Activated CD8-positive, alpha-beta memory T cell treated with anti-CD3 and anti-CD28 coated beads, Interleukin-2, amount 50 U/mL, for 48 hours (primary cell): ENCODE results near the gene C4orf50.
A peak's percentile ranks its signal among the peaks of the same experiment; 100 is the strongest.
"Not testable (repeated sequence)": the region's sequence is repeated elsewhere in the genome, so short reads cannot be mapped to it uniquely, and the experiment has no call there.

Experiments
- DNase-seq: peaks from one replicate; pipeline ENCODE4 v3.0.0-alpha.2; 2020

C4orf50 gene

DNA sequence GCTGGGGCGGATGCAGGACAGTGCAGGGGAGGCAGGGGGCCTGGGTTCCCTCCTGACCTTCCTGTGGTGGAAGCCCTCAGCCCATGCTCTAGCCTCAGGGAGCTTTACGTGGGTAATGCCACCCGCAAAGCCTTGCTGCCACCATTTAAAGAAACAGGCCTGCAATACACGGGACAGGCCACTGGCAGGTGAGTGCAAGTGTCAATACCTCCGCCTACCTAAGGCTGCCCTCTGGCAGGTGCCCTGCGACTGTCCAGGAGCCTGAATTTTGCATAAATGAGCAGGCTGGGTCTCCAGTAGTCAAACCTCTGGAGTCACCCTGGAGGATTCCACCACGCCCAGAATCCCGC, 131.2 kb downstream of the C4orf50 start:
- DNase-seq: no peak

DNA sequence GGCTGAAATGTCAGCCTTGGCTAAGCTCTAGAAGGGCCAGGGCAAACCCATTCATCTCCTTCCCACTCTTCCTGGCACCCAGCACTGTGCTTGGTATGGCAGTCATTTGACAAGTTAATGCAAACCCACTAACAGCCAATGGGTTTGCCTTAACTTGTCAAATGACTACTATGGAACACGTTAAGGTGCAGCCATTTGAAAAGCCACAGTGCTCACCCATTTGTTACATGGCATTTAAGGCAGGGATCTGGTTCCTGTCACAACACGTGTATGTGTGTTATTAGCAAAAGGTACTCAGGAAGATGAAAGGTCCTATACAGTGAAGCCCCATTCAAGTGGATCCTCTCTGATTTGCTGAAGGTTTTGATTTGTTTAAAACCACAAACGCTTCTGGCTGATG, 132.5 kb downstream of the C4orf50 start:
- DNase-seq: no peak

GRCh38 chr4:5884796-5885195, 133.4 kb downstream of the C4orf50 start:
- DNase-seq: no peak

- DNase-seq: no peak
Observed at GRCh38 chr4:5883916-5884315, 134.3 kb downstream of the C4orf50 start.

- no peak for DNase-seq
Observed at GRCh38 chr4:5882947-5883346, 135.3 kb downstream of the C4orf50 start.

GRCh38 chr4:5881340-5881739, 136.9 kb downstream of the C4orf50 start:
- no peak for DNase-seq

GRCh38 chr4:5878359-5878758, 139.9 kb downstream of the C4orf50 start:
- DNase-seq: no peak

DNA sequence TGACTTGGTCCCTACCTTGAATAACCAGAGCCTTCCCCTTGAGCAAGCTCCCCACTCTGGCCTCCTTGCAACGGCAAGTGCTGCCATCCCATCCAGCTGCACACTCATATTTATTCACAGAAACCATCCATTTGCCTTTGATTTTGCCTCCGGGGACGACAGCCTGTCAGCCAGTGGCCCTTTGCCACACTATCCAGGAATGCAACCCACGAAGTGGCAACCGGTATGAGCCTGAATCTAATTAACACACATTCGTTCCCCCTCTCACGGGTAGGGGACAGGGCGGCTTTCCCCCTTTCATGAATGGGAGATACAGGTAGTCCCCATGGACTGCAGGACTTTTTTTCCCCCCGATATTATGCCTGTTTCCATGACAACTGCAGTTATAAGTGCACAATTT, 140.8 kb downstream of the C4orf50 start:
- no peak for DNase-seq

DNA sequence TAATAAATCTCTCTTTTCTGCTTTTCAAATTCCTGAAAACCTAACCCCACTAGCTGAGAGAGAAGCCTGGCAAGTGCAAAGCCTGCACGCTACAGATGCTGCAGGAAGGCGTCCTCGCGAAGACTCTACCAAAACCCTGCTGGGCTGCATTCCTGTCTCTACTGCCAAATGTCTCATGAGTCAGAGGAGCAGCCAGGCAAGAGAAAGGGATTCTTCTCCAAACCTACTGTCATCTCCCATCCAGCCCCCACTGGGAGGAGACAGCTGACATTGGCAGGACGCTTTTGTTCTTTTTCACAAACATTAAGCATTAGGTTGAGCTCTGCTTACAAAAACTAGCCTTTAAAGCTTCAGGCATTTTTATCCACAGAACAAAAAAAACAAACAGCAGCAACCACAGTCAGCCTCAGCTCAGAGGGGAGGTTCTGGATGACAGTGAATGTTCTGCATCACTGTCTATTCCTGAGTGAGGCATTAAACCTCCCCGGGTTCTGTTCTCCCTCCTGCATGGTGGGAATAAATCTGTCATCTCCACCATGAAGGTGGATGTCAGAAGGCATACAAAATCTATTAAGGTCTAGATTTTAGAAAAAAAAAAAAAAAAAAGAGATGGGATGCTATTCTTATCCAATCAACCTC, 143.3 kb downstream of the C4orf50 start:
- DNase-seq: no peak

GRCh38 chr4:5870701-5871100, 147.5 kb downstream of the C4orf50 start:
- DNase-seq: no peak

- DNase-seq: no peak
Observed at GRCh38 chr4:5869966-5870619, 148.1 kb downstream of the C4orf50 start.

- no peak for DNase-seq
Observed at GRCh38 chr4:5867866-5868265, 150.4 kb downstream of the C4orf50 start.

DNA sequence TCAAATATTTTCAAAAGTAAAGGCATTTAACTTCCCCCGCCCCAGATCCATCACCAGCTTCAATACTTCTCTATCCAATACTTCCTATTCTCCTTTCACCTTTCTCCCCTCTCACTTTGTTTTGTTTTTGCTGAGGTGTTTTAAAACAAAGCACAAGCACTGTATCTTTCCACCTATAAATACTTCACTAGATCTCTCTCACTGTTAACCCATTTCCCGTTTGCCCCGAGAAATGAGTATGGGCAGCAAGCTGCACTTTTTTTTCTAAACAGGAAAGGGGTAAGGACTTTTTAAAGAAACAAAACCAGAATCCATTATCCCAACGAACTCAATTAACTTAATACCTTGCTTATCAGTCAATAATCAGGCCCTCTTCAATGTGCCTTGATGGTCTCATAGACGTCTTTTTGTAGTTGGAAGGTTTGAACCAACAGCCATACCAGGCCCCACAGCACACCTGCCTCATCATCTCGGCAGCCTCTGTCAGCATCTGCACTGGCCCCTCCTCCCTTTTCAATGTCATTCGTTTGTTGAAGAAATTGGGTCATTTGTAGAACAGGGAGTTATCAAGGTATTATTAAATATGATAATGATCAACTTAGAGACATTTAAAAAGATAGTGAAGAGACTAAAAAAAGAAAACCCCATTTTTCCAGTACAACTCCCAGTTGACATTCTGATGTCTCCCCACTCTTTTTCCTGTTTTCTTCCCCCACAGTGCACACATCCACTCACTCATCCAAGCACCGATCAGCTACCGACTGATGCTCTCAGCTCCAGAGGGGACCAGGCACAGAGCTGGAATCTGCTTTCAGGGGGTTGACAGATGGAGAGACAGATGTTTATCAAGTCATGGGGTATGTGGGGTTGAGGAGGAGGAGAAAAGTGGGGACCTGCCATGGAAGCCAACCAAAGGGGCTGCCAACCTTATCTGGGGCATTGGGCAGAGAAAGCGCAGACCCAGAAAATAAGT, 151.1 kb downstream of the C4orf50 start:
- DNase-seq: no peak

- no peak for DNase-seq
Observed at GRCh38 chr4:5865896-5866599, 152.2 kb downstream of the C4orf50 start.

DNA sequence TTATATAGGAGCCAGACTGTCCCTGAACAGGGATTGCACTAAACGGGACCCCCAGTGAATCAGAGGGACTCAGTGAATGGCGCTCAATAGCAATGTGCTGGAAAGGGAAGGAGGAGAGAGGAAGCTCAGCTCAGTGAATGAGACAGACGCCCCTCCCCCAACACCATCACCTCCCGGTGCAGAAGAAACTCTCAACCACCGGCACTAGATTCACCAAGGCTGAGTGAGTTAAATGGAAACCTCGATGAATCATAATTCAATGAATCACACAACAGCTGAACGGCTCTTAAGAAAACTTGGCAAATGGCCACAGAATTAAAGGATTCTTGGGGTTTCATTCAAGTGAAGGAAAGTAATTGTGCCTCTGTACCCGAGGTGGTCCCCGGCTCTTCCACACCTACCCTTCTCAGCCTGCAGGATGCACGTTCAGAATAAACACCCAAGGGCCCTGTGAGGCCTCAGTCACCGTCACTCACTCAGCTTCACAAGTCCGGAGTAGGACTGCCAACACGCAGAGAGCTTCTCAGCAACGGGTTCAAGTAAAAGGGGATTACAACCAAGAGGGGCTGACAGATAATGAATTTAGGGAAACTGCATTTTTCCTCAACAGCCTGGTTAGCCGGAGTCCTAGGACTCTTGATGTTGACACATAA, 154.6 kb downstream of the C4orf50 start:
- peak; percentile 72 for DNase-seq

- DNase-seq: no peak
Observed at GRCh38 chr4:5858020-5858769, 160.0 kb downstream of the C4orf50 start.

DNA sequence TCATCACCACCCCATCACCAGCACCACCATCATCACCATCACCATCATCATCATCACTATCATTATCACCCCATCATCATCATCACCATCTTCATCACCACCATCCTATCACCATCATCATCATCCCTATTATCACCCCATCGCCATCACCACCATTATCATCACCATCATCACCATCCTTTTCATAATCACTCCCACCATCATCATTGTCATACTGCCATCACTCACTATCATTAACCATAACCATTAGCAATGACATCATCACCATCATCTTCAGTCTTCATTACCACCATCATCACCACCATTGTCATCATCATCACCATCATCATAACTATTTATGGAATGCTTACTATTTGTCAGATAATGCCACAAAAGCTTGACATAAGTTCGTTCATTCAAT, 161.0 kb downstream of the C4orf50 start:
- DNase-seq: no peak

- DNase-seq: not testable (repeated sequence)
Observed at GRCh38 chr4:5856362-5856761, 161.9 kb downstream of the C4orf50 start.

- no peak for DNase-seq
Observed at GRCh38 chr4:5854929-5855328, 163.3 kb downstream of the C4orf50 start.

- DNase-seq: no peak
Observed at GRCh38 chr4:5852523-5853202, 165.6 kb downstream of the C4orf50 start.

DNA sequence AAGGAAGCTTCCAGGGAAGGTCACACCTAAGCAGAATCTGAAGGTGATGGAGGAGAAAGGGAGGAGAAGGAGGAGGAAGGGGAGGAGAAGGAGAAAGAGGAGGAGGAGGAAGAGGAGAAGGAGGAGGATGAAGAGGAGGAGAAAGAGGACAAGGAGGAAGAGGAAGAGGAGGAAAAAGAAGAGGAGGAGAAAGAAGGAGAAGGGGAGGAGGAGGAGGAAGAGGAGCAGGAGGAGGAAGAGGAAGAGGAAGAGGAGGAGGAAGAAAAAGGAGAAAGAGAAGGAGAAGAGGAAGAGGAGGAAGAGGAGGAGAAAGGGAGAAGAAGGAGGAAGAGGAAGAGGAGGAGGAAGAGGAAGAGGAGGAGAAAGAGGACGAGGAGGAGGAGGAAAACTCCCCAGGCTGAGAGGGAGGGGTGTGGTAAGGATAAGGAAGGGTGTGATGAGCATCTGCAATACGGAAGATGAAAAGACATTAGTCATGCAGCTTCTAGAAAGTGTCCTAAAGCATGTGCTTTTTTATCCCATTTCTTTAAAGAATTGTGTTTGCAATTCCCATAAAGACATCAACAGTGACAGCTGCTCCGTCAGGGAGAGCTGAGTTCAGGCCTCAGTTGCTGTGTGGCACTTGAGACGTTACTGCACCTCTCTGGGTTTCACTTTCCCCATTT, 166.5 kb downstream of the C4orf50 start:
- no peak for DNase-seq
